Activated CD4-positive, alpha-beta T cell treated with anti-CD3 and anti-CD28 coated beads for 36 hours (primary cell): ENCODE measurements around the gene NUP58. TPM values are rescaled to one million over a fixed set of nuclear protein-coding genes. Genes with fewer than 3 reads are reported as not detected.

Experiments used
- ATAC-seq: fragments of 200-7000 bp; cut with Tn5 transposase; one replicate; pipeline ENCODE4 v1.10.0; 2021; ENCODE audit warnings: mild to moderate bottlenecking, moderate library complexity
- CTCF ChIA-PET: fragments of 350-600 bp; sonication (Branson Sonifier 250); formaldehyde crosslinking; loops from one replicate; lab custom pipeline; 2021; ENCODE audit warnings: antibody characterized with exemption; lab: Charles Lee
- POLR2A ChIA-PET: fragments of 350-600 bp; sonication (Branson Sonifier 250); formaldehyde crosslinking; loops from one replicate; lab custom pipeline; 2021; ENCODE audit warnings: antibody characterized with exemption, inconsistent platforms; lab: Charles Lee
- DNase-seq: peaks from one replicate; pipeline ENCODE4 v3.0.0-alpha.2; 2020
- H3K27ac Mint-ChIP-seq: one replicate; pipeline ENCODE4 v1.8.0; 2021; ENCODE audit warnings: mixed read lengths
- H3K27me3 Mint-ChIP-seq: one replicate; pipeline ENCODE4 v1.8.0; 2021; ENCODE audit warnings: mixed read lengths
- H3K36me3 Mint-ChIP-seq: one replicate; pipeline ENCODE4 v1.8.0; 2021; ENCODE audit warnings: low read depth, mixed read lengths
- H3K4me1 Mint-ChIP-seq: one replicate; pipeline ENCODE4 v1.8.0; 2021; ENCODE audit warnings: mixed read lengths
- H3K4me3 Mint-ChIP-seq: one replicate; pipeline ENCODE4 v1.8.0; 2021; ENCODE audit warnings: mild to moderate bottlenecking, moderate library complexity, mixed read lengths
- H3K9me3 Mint-ChIP-seq: one replicate; pipeline ENCODE4 v1.8.0; 2021; ENCODE audit warnings: low read depth, mixed read lengths
- intact Hi-C, 2 experiments: fragments of 100-400 bp; cut with DNase I in 1 of 2; cut with micrococcal nuclease in 1 of 2; formaldehyde crosslinking; loops; one replicate each; pipeline versions ENCODE4 v1.14.2 to v1.15.1; 2022 to 2024; cut with DNase I, micrococcal nuclease
- total RNA-seq, 2 experiments: library from RNA; stranded (reverse); gene quantifications; one replicate each; pipeline ENCODE4 v1.2.3, GENCODE V29; 2021

The NUP58 gene
- total RNA-seq, 2 experiments from 2014 or later: 134 to 137 TPM

DNA sequence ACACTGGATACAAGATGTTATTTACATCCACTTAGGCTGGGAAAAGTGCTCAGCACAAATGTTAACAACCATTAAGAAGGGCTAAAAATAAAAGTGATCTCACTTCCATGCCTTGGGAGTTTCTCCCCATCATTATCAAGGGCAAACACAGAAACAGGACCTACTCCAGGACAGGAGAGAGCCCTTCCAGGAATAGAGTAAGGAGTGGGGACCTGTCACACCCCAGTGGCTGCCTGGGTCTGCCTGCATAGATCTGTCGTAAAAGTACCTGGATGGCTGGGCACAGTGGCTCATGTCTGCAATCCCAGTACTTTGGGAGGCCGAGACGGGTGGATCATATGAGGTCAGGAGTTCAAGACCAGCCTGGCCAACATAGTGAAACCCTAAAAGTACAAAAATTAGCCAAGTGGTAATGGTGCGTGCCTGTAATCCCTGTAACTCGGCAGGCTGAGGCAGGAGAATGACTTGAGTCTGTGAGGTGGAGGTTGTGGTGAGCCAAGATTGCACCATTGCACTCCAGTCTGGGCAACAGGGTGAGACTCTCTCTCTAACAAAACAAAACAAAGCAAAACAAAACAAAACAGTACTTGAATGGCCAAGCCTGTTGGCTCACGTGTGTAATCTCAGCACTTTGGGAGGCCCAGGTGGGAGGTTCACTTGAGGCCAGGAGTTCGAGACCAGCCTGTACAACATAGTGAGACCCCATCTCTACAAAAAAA is 76.0 kb downstream of the NUP58 start:
- ATAC-seq: no peak
- ChIA-PET POLR2A (no interaction called here), CTCF (interaction anchor here (1.0 kb wide), 1 partner anchor 144 kb away, joined by 3 read pairs; no protein-coding TSS in a partner anchor)
- Mint-ChIP-seq H3K27ac (no peak overlapping the region), H3K27me3 (peaks cover 47% of the 10 kb centered on the region), H3K4me1 (peaks cover 3% of the 10 kb centered on the region), H3K9me3 (no peaks in the 10 kb centered on the region), H3K4me3 (no peak overlapping the region), H3K36me3 (no peaks in the 10 kb centered on the region)
- DNase-seq: no peak
- intact Hi-C loops: loop anchor here in 1 of 2 experiments (10.0 kb wide), 1 partner anchor 383 kb away; no protein-coding TSS in a partner anchor

DNA sequence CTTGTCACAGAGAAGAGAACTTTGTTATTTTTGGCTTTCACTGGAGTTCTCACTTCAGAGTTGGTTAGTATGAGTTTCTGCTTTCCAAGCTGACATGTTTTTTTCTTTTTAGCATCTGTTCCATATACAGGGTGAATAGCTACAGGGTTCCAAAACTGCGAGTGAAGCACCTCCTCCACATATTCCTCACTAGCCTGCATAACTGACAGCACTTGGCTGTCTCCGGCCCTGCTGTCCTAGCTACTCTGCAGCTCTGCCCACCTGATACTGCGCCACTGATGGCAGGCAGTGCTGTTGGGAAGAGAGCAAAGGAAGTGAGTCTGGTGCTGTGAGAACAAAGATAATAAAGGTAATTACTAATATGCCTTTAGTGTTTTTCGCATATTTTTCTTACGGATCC is 77.1 kb downstream of the NUP58 start:
- no peak for ATAC-seq
- peaks cover 3% of the 10 kb centered on the region for H3K4me1 Mint-ChIP-seq
- POLR2A ChIA-PET: no interaction called here
- CTCF ChIA-PET: no interaction called here
- H3K9me3 Mint-ChIP-seq: no peaks in the 10 kb centered on the region
- H3K27ac Mint-ChIP-seq: no peak overlapping the region
- DNase-seq: no peak
- no peaks in the 10 kb centered on the region for H3K36me3 Mint-ChIP-seq
- peaks cover 38% of the 10 kb centered on the region for H3K27me3 Mint-ChIP-seq
- no peak overlapping the region for H3K4me3 Mint-ChIP-seq
- intact Hi-C loops: loop anchor here in 1 of 2 experiments (10.0 kb wide), 1 partner anchor 384 kb away; no protein-coding TSS in a partner anchor

DNA sequence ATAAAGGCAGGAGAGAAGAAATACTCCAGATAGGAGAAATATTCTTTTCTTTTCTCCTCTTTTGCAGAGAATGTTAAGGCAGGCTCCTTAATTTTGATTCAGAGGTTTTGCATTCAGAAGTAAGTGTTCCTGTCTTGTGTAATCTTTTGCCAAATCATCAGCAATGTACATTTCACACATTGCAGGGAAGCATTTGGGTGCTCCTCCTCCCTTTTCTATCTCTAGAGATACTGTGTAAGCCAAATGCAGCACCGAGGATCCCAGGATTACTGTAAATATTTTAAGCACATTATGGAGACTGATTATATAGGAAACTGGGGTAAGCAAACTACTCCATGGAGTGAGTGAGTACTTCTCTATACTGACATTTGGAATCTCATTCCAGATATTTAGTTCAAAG is 77.6 kb downstream of the NUP58 start:
- no peak overlapping the region for H3K27ac Mint-ChIP-seq
- H3K27me3 Mint-ChIP-seq: peaks cover 34% of the 10 kb centered on the region
- DNase-seq: no peak
- no peak for ATAC-seq
- CTCF ChIA-PET: no interaction called here
- no peak overlapping the region for H3K4me3 Mint-ChIP-seq
- intact Hi-C loops: loop anchor here in 1 of 2 experiments (10.0 kb wide), 1 partner anchor 384 kb away; no protein-coding TSS in a partner anchor
- POLR2A ChIA-PET: no interaction called here
- H3K36me3 Mint-ChIP-seq: no peaks in the 10 kb centered on the region
- H3K9me3 Mint-ChIP-seq: no peaks in the 10 kb centered on the region
- peaks cover 3% of the 10 kb centered on the region for H3K4me1 Mint-ChIP-seq

DNA sequence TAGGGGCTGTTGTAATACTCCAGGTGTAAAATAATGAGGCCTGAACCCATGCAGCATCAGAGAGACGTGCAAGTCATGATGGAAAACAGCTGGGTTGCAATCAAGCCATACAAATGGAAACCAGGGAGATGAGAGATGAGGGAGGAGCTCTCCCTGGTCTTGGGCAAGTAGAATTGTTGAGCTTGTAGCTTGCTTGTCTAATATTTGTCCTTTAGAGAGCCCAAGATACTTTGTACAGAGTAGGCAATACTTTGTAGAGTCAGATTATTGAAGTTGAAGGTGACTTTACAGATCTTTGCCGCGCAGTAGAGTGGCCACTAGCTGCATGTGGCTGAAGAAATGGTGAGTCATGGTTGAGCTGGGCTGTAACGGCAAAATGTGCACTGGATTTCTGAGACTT is 78.7 kb downstream of the NUP58 start:
- Mint-ChIP-seq H3K9me3 (no peaks in the 10 kb centered on the region), H3K27ac (no peak overlapping the region), H3K36me3 (no peaks in the 10 kb centered on the region), H3K27me3 (peaks cover 30% of the 10 kb centered on the region), H3K4me3 (no peak overlapping the region), H3K4me1 (peaks cover 3% of the 10 kb centered on the region)
- ChIA-PET POLR2A (no interaction called here), CTCF (interaction anchor here (1.2 kb wide), 1 partner anchor 8 kb away, joined by 5 read pairs; no protein-coding TSS in a partner anchor)
- ATAC-seq (no peak), DNase-seq (no peak)
- intact Hi-C loops: no loop called here

DNA sequence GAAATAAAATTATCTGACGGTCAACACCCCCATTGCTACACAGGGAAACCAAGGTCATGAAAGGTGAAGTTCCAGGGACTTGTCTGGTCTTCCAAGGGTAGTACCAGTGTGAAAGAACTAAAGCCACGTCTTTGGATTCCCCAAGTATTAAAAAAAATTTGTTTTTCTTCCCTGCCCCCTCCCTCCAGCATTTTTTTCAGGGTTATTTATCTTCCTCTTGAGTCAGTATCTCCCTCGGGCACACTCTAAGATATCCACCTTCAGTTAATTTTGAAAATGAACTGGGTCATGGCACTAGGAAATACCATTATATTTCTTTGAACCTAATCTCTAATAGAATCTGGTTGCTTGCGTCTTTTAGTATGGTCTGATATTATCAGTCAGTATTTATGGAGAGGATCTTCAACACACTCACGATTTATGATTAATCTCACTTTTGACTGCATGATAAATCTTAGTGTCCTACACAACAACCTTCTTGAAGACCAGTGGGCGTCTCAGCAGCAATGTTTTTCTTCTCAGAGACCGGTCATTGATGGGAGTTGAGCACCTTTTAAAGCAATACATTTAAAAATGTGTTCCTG is 79.4 kb downstream of the NUP58 start:
- POLR2A ChIA-PET: no interaction called here
- Mint-ChIP-seq H3K27me3 (peaks cover 26% of the 10 kb centered on the region), H3K4me3 (no peak overlapping the region), H3K27ac (no peak overlapping the region), H3K36me3 (no peaks in the 10 kb centered on the region), H3K4me1 (peaks cover under 1% of the 10 kb centered on the region), H3K9me3 (no peaks in the 10 kb centered on the region)
- DNase-seq (no peak), ATAC-seq (no peak)
- CTCF ChIA-PET: interaction anchor here (1.2 kb wide), 1 partner anchor 8 kb away, joined by 5 read pairs; no protein-coding TSS in a partner anchor
- intact Hi-C loops: no loop called here

DNA sequence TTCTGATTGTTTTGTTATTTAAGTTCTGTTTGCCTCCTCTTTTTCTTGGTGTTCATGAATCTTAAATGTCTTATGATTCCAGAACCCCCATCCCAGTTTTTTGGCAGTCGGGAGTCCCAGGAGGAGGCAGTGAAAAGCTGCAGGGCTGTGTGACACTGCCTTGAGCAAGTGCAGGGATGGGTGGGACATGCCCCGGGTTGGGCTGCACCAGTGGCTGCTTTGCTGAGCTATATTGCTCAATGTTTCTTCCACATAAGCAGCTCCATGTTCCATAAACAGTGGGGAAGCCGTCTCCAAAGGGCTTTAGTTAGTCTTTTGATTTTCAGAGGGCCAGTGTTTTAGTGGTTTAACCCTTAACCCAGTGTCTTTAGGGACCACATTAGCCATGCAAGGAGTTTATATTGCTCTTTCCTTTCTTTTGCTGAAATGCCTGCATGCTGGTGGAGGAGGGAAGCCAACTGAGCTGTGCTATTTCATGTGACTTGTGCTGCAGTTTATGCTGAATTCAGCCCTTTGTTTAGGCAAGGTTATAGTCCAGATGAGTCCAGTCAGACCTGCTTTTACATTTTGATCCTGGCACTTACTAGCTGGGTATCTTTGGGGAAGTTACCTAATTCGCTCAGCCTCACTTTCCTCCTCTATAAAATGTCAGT is 83.5 kb downstream of the NUP58 start:
- peaks cover 32% of the 10 kb centered on the region for H3K27me3 Mint-ChIP-seq
- intact Hi-C loops: no loop called here
- no peaks in the 10 kb centered on the region for H3K36me3 Mint-ChIP-seq
- H3K4me3 Mint-ChIP-seq: no peak overlapping the region
- H3K4me1 Mint-ChIP-seq: no peaks in the 10 kb centered on the region
- ChIA-PET POLR2A (no interaction called here), CTCF (interaction anchor here (0.6 to 1.6 kb wide), 2 partner anchors 9 to 1215 kb away, joined by 3 to 7 read pairs; no protein-coding TSS in a partner anchor)
- no peak for ATAC-seq
- H3K27ac Mint-ChIP-seq: no peak overlapping the region
- no peaks in the 10 kb centered on the region for H3K9me3 Mint-ChIP-seq
- DNase-seq: no peak

DNA sequence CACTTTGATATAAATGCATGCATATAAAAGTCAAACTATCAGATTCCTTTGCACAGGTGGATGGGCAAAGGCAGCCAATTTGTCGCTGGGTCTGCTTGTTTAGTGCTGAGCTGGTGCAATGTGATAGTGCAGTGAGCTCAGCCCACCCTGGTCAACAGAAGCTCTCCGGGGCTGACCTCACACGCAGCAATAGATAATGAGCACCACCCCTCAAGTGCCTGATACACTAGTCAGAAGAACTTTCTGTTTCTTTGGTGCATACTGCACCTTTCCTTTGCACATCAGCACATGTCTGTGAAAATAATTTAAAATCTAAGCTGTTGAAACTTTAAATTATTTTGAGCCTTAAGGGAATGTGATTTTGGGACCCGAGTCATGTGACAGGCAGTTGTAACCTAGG is 90.5 kb downstream of the NUP58 start:
- H3K27me3 Mint-ChIP-seq: peaks cover 18% of the 10 kb centered on the region
- no peak for DNase-seq
- POLR2A ChIA-PET: no interaction called here
- CTCF ChIA-PET: interaction anchor here (0.6 kb wide), 1 partner anchor 17 kb away, joined by 3 read pairs; no protein-coding TSS in a partner anchor
- no peak for ATAC-seq
- H3K27ac Mint-ChIP-seq: no peak overlapping the region
- H3K36me3 Mint-ChIP-seq: no peaks in the 10 kb centered on the region
- no peaks in the 10 kb centered on the region for H3K4me1 Mint-ChIP-seq
- intact Hi-C loops: no loop called here
- H3K9me3 Mint-ChIP-seq: no peaks in the 10 kb centered on the region
- no peak overlapping the region for H3K4me3 Mint-ChIP-seq

Other genes with a start within 250 kb of the NUP58 start
- gene PABPC3, start 205.5 kb upstream of the NUP58 start, total RNA-seq: under 1 TPM; 0.64 to 0.74 TPM
- not detected for gene AMER2, start 129.3 kb upstream of the NUP58 start, total RNA-seq
- gene MTMR6, start 14.1 kb upstream of the NUP58 start, total RNA-seq: 10 to 100 TPM; 10.7 to 11.1 TPM
- gene ATP8A2, start 70.3 kb downstream of the NUP58 start, total RNA-seq: under 1 TPM; 0.30 to 0.39 TPM